Tibial nerve (tissue), 3 donors: ENCODE measurements around the gene SPRR4.

Experiments
- CTCF ChIP-seq, 5 experiments: fragments of 200-600 bp in 3 of 5; fragments of 450-650 bp in 2 of 5; sonication (generic) in 3 of 5; IDR thresholded peaks; one replicate each; pipeline ENCODE4 v1.5.1; 2016 to 2019; ENCODE audit warnings: antibody characterized with exemption in 5 of 5, mild to moderate bottlenecking in 3 of 5, moderate library complexity in 2 of 5
- POLR2A ChIP-seq, 2 donors: fragments of 450-650 bp; IDR thresholded peaks; one replicate each; pipeline ENCODE4 v1.6.1; 2017; ENCODE audit warnings: antibody characterized with exemption in 2 of 2, mild to moderate bottlenecking in 2 of 2, moderate library complexity in 2 of 2

- no peak for TF ChIP-seq POLR2A (IDR thresholded peaks at IDR 0.05)
- TF ChIP-seq CTCF (IDR thresholded peaks at IDR 0.05): no peak
Observed at GRCh38 chr1:152933196-152933595, 37.3 kb upstream of the SPRR4 start.
